IPS-15b (cell line): Measurements from ENCODE around the gene SMC1B.

Experiments used
- H3K27me3 ChIP-seq: one replicate; pipeline ENCODE4 v1.6.1; 2013; ENCODE audit warnings: low read length; ENCODE audit not compliant: control insufficient read depth, insufficient read depth
- H3K36me3 ChIP-seq: one replicate; pipeline ENCODE4 v1.6.1; 2013; ENCODE audit warnings: low read length; ENCODE audit not compliant: control insufficient read depth, insufficient read depth
- H3K4me1 ChIP-seq: one replicate; pipeline ENCODE4 v1.6.1; 2013; ENCODE audit warnings: mild to moderate bottlenecking, low read length; ENCODE audit not compliant: control insufficient read depth, insufficient read depth
- H3K4me3 ChIP-seq: one replicate; pipeline ENCODE4 v1.5.1; 2013; ENCODE audit warnings: low read depth, low read length
- H3K9ac ChIP-seq: one replicate; pipeline ENCODE4 v1.6.1; 2013; ENCODE audit warnings: low read depth, mild to moderate bottlenecking, low read length
- H3K9me3 ChIP-seq: one replicate; pipeline ENCODE4 v1.6.1; 2013; ENCODE audit warnings: mild to moderate bottlenecking, low read length; ENCODE audit not compliant: control insufficient read depth, insufficient read depth

SMC1B gene

GRCh38 chr22:45324311-45324711, 89.1 kb downstream of the SMC1B start:
- H3K4me1 ChIP-seq = no peaks in the 10 kb centered on the region
- H3K9me3 ChIP-seq = no peaks in the 10 kb centered on the region
- H3K27me3 ChIP-seq = no peaks in the 10 kb centered on the region
- H3K9ac ChIP-seq = no peak overlapping the region
- peaks cover 16% of the 10 kb centered on the region for H3K36me3 ChIP-seq
- no peak overlapping the region for H3K4me3 ChIP-seq

- Histone ChIP-seq H3K4me3 (no peak overlapping the region), H3K9ac (no peak overlapping the region), H3K4me1 (no peaks in the 10 kb centered on the region), H3K27me3 (no peaks in the 10 kb centered on the region), H3K36me3 (peaks cover 16% of the 10 kb centered on the region), H3K9me3 (no peaks in the 10 kb centered on the region)
These were observed 89.7 kb downstream of the SMC1B start for GRCh38 chr22:45323695-45324094.

- Histone ChIP-seq H3K36me3 (peaks cover 16% of the 10 kb centered on the region), H3K4me1 (peaks cover 4% of the 10 kb centered on the region)
These were observed 90.4 kb downstream of the SMC1B start for GRCh38 chr22:45322873-45323525.

GRCh38 chr22:45321827-45322226, 91.6 kb downstream of the SMC1B start:
- Histone ChIP-seq H3K36me3 (peaks cover 7% of the 10 kb centered on the region), H3K4me3 (no peak overlapping the region), H3K4me1 (peaks cover 5% of the 10 kb centered on the region), H3K27me3 (no peaks in the 10 kb centered on the region), H3K9ac (no peak overlapping the region), H3K9me3 (no peaks in the 10 kb centered on the region)

More at GRCh38 chr22:45322873-45323525, 90.4 kb downstream of the SMC1B start:
- Histone ChIP-seq H3K9ac (no peak overlapping the region), H3K4me3 (no peak overlapping the region), H3K27me3 (no peaks in the 10 kb centered on the region), H3K9me3 (no peaks in the 10 kb centered on the region)

- no peaks in the 10 kb centered on the region for H3K9me3 ChIP-seq
- no peak overlapping the region for H3K4me3 ChIP-seq
- no peaks in the 10 kb centered on the region for H3K27me3 ChIP-seq
- no peak overlapping the region for H3K9ac ChIP-seq
- peaks cover 5% of the 10 kb centered on the region for H3K4me1 ChIP-seq
- H3K36me3 ChIP-seq = peaks cover 6% of the 10 kb centered on the region
These were observed 92.9 kb downstream of the SMC1B start for GRCh38 chr22:45320357-45320976.

GRCh38 chr22:45319324-45319685, 94.1 kb downstream of the SMC1B start:
- H3K4me3 ChIP-seq = no peak overlapping the region
- peaks cover 5% of the 10 kb centered on the region for H3K4me1 ChIP-seq
- H3K9me3 ChIP-seq = no peaks in the 10 kb centered on the region
- no peak overlapping the region for H3K9ac ChIP-seq
- no peaks in the 10 kb centered on the region for H3K27me3 ChIP-seq
- H3K36me3 ChIP-seq = peaks cover 5% of the 10 kb centered on the region

- Histone ChIP-seq H3K9ac (no peak overlapping the region), H3K9me3 (no peaks in the 10 kb centered on the region), H3K27me3 (no peaks in the 10 kb centered on the region), H3K36me3 (peaks cover 5% of the 10 kb centered on the region), H3K4me3 (no peak overlapping the region), H3K4me1 (peaks cover 5% of the 10 kb centered on the region)
These were observed 94.7 kb downstream of the SMC1B start for GRCh38 chr22:45318558-45319323.

GRCh38 chr22:45318168-45318557, 95.2 kb downstream of the SMC1B start:
- no peak overlapping the region for H3K9ac ChIP-seq
- H3K4me3 ChIP-seq = no peak overlapping the region

GRCh38 chr22:45317551-45318167, 95.7 kb downstream of the SMC1B start:
- Histone ChIP-seq H3K9me3 (no peaks in the 10 kb centered on the region), H3K9ac (no peak overlapping the region), H3K27me3 (no peaks in the 10 kb centered on the region), H3K4me1 (peaks cover 5% of the 10 kb centered on the region), H3K4me3 (no peak overlapping the region), H3K36me3 (peaks cover 2% of the 10 kb centered on the region)

More at GRCh38 chr22:45318168-45318557, 95.2 kb downstream of the SMC1B start:
- Histone ChIP-seq H3K9me3 (no peaks in the 10 kb centered on the region), H3K4me1 (peaks cover 5% of the 10 kb centered on the region), H3K27me3 (no peaks in the 10 kb centered on the region), H3K36me3 (peaks cover 5% of the 10 kb centered on the region)

GRCh38 chr22:45316796-45317526, 96.4 kb downstream of the SMC1B start:
- Histone ChIP-seq H3K4me3 (no peak overlapping the region), H3K27me3 (no peaks in the 10 kb centered on the region), H3K9ac (no peak overlapping the region), H3K4me1 (peaks cover 5% of the 10 kb centered on the region), H3K9me3 (no peaks in the 10 kb centered on the region), H3K36me3 (no peaks in the 10 kb centered on the region)

GRCh38 chr22:45314786-45315185, 98.6 kb downstream of the SMC1B start:
- Histone ChIP-seq H3K4me3 (no peak overlapping the region), H3K9ac (no peak overlapping the region), H3K36me3 (no peaks in the 10 kb centered on the region), H3K9me3 (no peaks in the 10 kb centered on the region), H3K4me1 (peaks cover 9% of the 10 kb centered on the region), H3K27me3 (peaks cover 5% of the 10 kb centered on the region)
